Smooth muscle cell (in vitro differentiated cells): ENCODE results near the gene TBC1D22A. TPM values are rescaled to one million over a fixed set of nuclear protein-coding genes. Genes with fewer than 3 reads are reported as not detected.
A peak's percentile ranks its signal among the peaks of the same experiment; 100 is the strongest.

Experiments
- DNase-seq: peaks from one replicate; lab custom pipeline; 2025; ENCODE audit not compliant: unreplicated experiment; lab: John Stamatoyannopoulos, UW
- H2AFZ ChIP-seq: fragments of 200-600 bp; sonication (generic); 2 replicates; pipeline ENCODE4 v1.6.0; 2016; ENCODE audit warnings: antibody characterized with exemption, low read depth, mild to moderate bottlenecking
- H3F3A ChIP-seq: fragments of 200-600 bp; sonication (generic); 2 replicates; pipeline ENCODE4 v1.6.0; 2017; ENCODE audit warnings: antibody characterized with exemption, low read depth
- H3K27ac ChIP-seq: fragments of 200-600 bp; sonication (generic); 2 replicates; pipeline ENCODE4 v1.5.1; 2016; ENCODE audit warnings: low read depth, mild to moderate bottlenecking
- H3K27me3 ChIP-seq: fragments of 200-600 bp; sonication (generic); 2 replicates; pipeline ENCODE4 v1.6.1; 2016; ENCODE audit warnings: low read depth, mild to moderate bottlenecking
- H3K36me3 ChIP-seq: fragments of 200-600 bp; sonication (generic); 2 replicates; pipeline ENCODE4 v1.5.1; 2016; ENCODE audit warnings: low read depth
- H3K4me1 ChIP-seq: fragments of 200-600 bp; sonication (generic); 2 replicates; pipeline ENCODE4 v1.5.1; 2016; ENCODE audit warnings: low read depth
- H3K4me2 ChIP-seq: fragments of 200-600 bp; sonication (generic); 2 replicates; pipeline ENCODE4 v1.6.0; 2016; ENCODE audit warnings: mild to moderate bottlenecking
- H3K4me3 ChIP-seq: fragments of 200-600 bp; sonication (generic); 2 replicates; pipeline ENCODE4 v1.5.1; 2016; ENCODE audit warnings: mild to moderate bottlenecking
- H3K79me2 ChIP-seq: fragments of 200-600 bp; sonication (generic); 2 replicates; pipeline ENCODE4 v1.6.0; 2016; ENCODE audit warnings: low read depth, mild to moderate bottlenecking
- H3K9ac ChIP-seq: fragments of 200-600 bp; sonication (generic); 2 replicates; pipeline ENCODE4 v1.6.0; 2016; ENCODE audit warnings: low read depth
- H3K9me3 ChIP-seq: fragments of 200-600 bp; sonication (generic); replicated peaks from 2 replicates; pipeline ENCODE4 v1.5.1; 2016; ENCODE audit warnings: low read depth
- H4K20me1 ChIP-seq: fragments of 200-600 bp; sonication (generic); 2 replicates; pipeline ENCODE4 v1.6.0; 2016; ENCODE audit warnings: low read depth
- CTCF ChIP-seq: fragments of 200-600 bp; sonication (generic); IDR thresholded peaks from 2 replicates; pipeline ENCODE4 v1.5.1; 2017; ENCODE audit warnings: borderline replicate concordance, mild to moderate bottlenecking, antibody characterized with exemption; ENCODE audit not compliant: insufficient read depth, poor library complexity, severe bottlenecking
- WGBS: methylation state at CpG from one replicate; pipeline ENCODE4 v1.1.7; 2016; ENCODE audit warnings: low lambda C conversion rate; 5-methylcytosine and 5-hydroxymethylcytosine counted together
- polyA plus RNA-seq: library from polyadenylated mRNA; unstranded; fragments of >200 nt; fragmentation: Nextera tagmentation; extraction: Ambion mirVana; gene quantifications from 2 replicates; pipeline ENCODE4 v1.2.1, GENCODE V29; 2016
- total RNA-seq: library from RNA; depleted of rRNA; stranded (reverse); fragments of >200 nt; gene quantifications from 2 replicates; pipeline ENCODE4 v1.2.3, GENCODE V29; 2014

Gene TBC1D22A
- total and polyA plus RNA-seq, 2 experiments from 2014 or later, result 12.5 to 14.4 TPM

DNA sequence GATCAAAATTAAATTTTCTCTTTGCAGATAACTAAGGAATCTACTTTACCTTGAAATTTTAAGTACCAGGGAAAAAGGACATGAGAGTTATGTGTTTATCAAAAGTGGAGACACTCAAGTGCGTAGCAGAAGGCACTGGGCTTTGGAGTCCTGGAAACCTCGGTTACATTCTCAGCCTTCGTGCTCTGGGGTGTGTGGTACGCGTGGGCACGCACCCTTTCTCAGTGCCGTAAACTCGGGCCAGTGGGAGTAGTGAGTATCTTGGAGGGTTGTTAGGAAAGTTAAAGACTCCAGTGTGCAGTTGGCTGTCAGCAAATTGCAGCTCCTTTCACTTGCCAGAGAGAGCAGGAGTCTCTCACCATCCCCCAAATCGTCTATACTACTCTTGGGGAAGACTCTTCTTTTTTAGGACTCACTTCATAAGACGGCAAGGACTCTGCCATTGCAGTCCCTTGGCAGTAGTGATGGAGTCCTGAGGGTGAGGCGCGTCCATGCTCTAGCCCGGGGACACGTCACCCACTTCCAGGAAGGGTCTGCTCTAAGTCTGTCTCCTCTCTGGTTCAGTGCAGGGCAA lies 171.8 kb downstream of the TBC1D22A start:
- Histone ChIP-seq H3K4me2 (peak overlapping the region; percentile 68), H3K9ac (peak overlapping the region; percentile 73)

DNA sequence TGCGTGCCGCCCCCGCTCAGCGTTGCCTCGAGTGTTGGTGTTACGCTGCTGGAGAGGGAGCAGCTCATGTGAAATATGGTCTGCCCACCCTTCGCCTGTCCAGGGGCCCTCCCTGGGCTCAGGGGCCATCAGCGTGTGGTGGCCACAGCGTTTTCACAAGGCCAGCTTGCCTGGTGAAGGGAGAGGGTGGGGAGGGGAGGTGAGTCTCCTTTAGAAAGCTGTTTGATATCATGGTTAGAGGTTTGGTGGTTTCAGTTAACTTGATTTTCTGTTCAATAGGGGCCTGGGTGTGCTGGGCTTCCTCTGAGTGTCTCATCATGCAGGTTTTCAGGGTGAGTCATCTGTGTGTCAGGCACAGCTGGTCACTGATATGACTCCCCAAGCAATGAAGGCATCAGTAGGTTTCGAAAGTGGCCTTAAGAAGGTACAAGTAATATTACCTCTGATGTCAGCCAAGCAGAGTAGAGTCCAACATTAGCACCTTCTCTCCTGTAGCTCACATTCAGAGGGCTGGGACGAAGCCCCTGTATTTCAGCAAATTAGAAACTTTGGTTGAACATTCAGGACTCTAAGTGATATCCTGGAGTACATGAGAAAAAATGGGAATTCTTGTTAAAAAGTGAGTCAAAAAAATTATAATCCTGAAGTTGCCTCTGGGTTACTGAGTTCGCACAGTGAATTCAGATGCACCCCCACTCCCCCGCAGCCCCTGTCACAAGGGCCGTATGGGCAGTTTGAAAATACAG lies 172.5 kb downstream of the TBC1D22A start:
- Histone ChIP-seq H3K4me3 (no peak overlapping the region), H3K4me2 (peak overlapping the region; percentile 68), H3K9me3 (no peaks in the 10 kb centered on the region), H3F3A (peaks cover 6% of the 10 kb centered on the region), H3K4me1 (no peaks in the 10 kb centered on the region), H4K20me1 (no peaks in the 10 kb centered on the region), H3K79me2 (no peaks in the 10 kb centered on the region), H3K9ac (peak overlapping the region; percentile 73), H2AFZ (no peak overlapping the region), H3K27ac (peak overlapping the region; percentile 91), H3K27me3 (no peaks in the 10 kb centered on the region), H3K36me3 (peaks cover 3% of the 10 kb centered on the region)
- DNase-seq, result peak; percentile 23
- WGBS, result 58% methylated on average over 14 of the region's 14 CpGs
- no peak for TF ChIP-seq CTCF

More for the DNA sequence above, 171.8 kb downstream of the TBC1D22A start:
- Histone ChIP-seq H3K4me3 (no peak overlapping the region), H3F3A (peaks cover 6% of the 10 kb centered on the region), H3K27ac (peak overlapping the region; percentile 91), H3K9me3 (no peaks in the 10 kb centered on the region), H4K20me1 (no peaks in the 10 kb centered on the region), H3K36me3 (no peaks in the 10 kb centered on the region), H3K4me1 (no peaks in the 10 kb centered on the region), H3K27me3 (no peaks in the 10 kb centered on the region), H2AFZ (no peak overlapping the region), H3K79me2 (no peaks in the 10 kb centered on the region)
- WGBS, result 69% methylated on average over 14 of the region's 14 CpGs
- no peak for TF ChIP-seq CTCF
- no peak for DNase-seq

- H3K4me2 ChIP-seq, result peak overlapping the region; percentile 51
- H3K9me3 ChIP-seq, result no peaks in the 10 kb centered on the region
- peak overlapping the region; percentile 91 for H3K27ac ChIP-seq
- no peaks in the 10 kb centered on the region for H3K79me2 ChIP-seq
- no peaks in the 10 kb centered on the region for H4K20me1 ChIP-seq
- no peaks in the 10 kb centered on the region for H3K27me3 ChIP-seq
- H3K36me3 ChIP-seq, result peaks cover 4% of the 10 kb centered on the region
- 90% methylated on average over 24 of the region's 24 CpGs for WGBS
- H3K4me1 ChIP-seq, result no peaks in the 10 kb centered on the region
- TF ChIP-seq CTCF, result no peak
- no peak for DNase-seq
- H3K4me3 ChIP-seq, result no peak overlapping the region
- peak overlapping the region; percentile 34 for H3K9ac ChIP-seq
- no peak overlapping the region for H2AFZ ChIP-seq
- peaks cover 6% of the 10 kb centered on the region for H3F3A ChIP-seq
Measured at GRCh38 chr22:46935506-46936377, 173.3 kb downstream of the TBC1D22A start.
